OCI-LY1 (cell line): ENCODE results near the gene MYO16.

Experiments used
- H2AFZ ChIP-seq: fragments of 200-600 bp; sonication (generic), shearing (Covaris generic); 2 replicates; pipeline ENCODE4 v1.6.0; 2014; ENCODE audit warnings: antibody characterized with exemption, mild to moderate bottlenecking, low read length
- H3F3A ChIP-seq: fragments of 200-600 bp; sonication (generic), shearing (Covaris generic); 2 replicates; pipeline ENCODE4 v1.6.0; 2014; ENCODE audit warnings: mild to moderate bottlenecking, antibody characterized with exemption, low read length, moderate library complexity; ENCODE audit not compliant: insufficient read depth
- H3K27ac ChIP-seq: fragments of 200-600 bp; sonication (generic); 2 replicates; pipeline ENCODE4 v1.5.1; 2014; ENCODE audit warnings: low read length, mixed run types, mild to moderate bottlenecking, low read depth; ENCODE audit not compliant: poor library complexity, severe bottlenecking
- H3K27me3 ChIP-seq: fragments of 200-600 bp; sonication (generic); 2 replicates; pipeline ENCODE4 v1.6.0; 2014; ENCODE audit warnings: antibody characterized with exemption, mild to moderate bottlenecking, low read length, moderate library complexity; ENCODE audit not compliant: insufficient read depth
- H3K36me3 ChIP-seq: fragments of 200-600 bp; sonication (generic); 2 replicates; pipeline ENCODE4 v1.6.1; 2014; ENCODE audit warnings: mild to moderate bottlenecking, antibody characterized with exemption, low read length, moderate library complexity, mixed read lengths; ENCODE audit not compliant: insufficient read depth
- H3K4me1 ChIP-seq: fragments of 200-600 bp; sonication (generic); 2 replicates; pipeline ENCODE4 v1.5.1; 2014; ENCODE audit warnings: mild to moderate bottlenecking, low read length, moderate library complexity; ENCODE audit not compliant: insufficient read depth, severe bottlenecking
- H3K4me2 ChIP-seq: fragments of 200-600 bp; sonication (generic), shearing (Covaris generic); 2 replicates; pipeline ENCODE4 v1.6.1; 2014; ENCODE audit warnings: low read length
- H3K4me3 ChIP-seq: fragments of 200-600 bp; sonication (generic); 2 replicates; pipeline ENCODE4 v1.5.1; 2014; ENCODE audit warnings: low read length, low read depth, mild to moderate bottlenecking, mixed read lengths; ENCODE audit not compliant: poor library complexity, severe bottlenecking
- H3K79me2 ChIP-seq: fragments of 200-600 bp; shearing (Covaris generic); 2 replicates; pipeline ENCODE4 v1.6.1; 2016; ENCODE audit warnings: mixed run types, low read length, mixed read lengths; ENCODE audit not compliant: insufficient read depth
- H3K9ac ChIP-seq: fragments of 200-600 bp; sonication (generic), shearing (Covaris generic); 2 replicates; pipeline ENCODE4 v1.6.1; 2014; ENCODE audit warnings: mild to moderate bottlenecking, low read length, mixed read lengths
- H3K9me2 ChIP-seq: fragments of 200-600 bp; sonication (generic), shearing (Covaris generic); 2 replicates; pipeline ENCODE4 v1.6.1; 2014; ENCODE audit warnings: low read depth, mild to moderate bottlenecking, low read length, mixed read lengths
- H3K9me3 ChIP-seq: fragments of 200-600 bp; shearing (Covaris generic); 2 replicates; pipeline ENCODE4 v1.6.1; 2014; ENCODE audit warnings: low read length, mixed read lengths
- H4K20me1 ChIP-seq: fragments of 200-600 bp; sonication (generic), shearing (Covaris generic); 2 replicates; pipeline ENCODE4 v1.6.0; 2016; ENCODE audit warnings: mild to moderate bottlenecking, low read length; ENCODE audit not compliant: insufficient read depth
- CTCF ChIP-seq: fragments of 200-600 bp; sonication (generic), shearing (Covaris generic); IDR thresholded peaks from 2 replicates; pipeline ENCODE4 v1.5.1; 2017; ENCODE audit warnings: mild to moderate bottlenecking, antibody characterized with exemption, low read length, moderate library complexity, mixed read lengths
- EZH2 ChIP-seq: fragments of 200-600 bp; sonication (generic), shearing (Covaris generic); IDR thresholded peaks from 2 replicates; pipeline ENCODE4 v1.8.0; 2017; ENCODE audit warnings: borderline replicate concordance, mixed run types, mild to moderate bottlenecking, antibody characterized with exemption, low read length, moderate library complexity, mixed read lengths

The MYO16 gene

GRCh38 chr13:108958013-108958376 is 328.6 kb downstream of the MYO16 start:
- Histone ChIP-seq H3K27me3 (no peaks in the 10 kb centered on the region), H3K4me2 (no peak overlapping the region), H4K20me1 (no peaks in the 10 kb centered on the region), H3K36me3 (no peaks in the 10 kb centered on the region), H3K27ac (no peak overlapping the region), H3F3A (no peaks in the 10 kb centered on the region), H3K4me1 (no peaks in the 10 kb centered on the region), H3K9me2 (no peaks in the 10 kb centered on the region), H3K79me2 (no peaks in the 10 kb centered on the region), H3K9me3 (no peaks in the 10 kb centered on the region), H3K4me3 (no peak overlapping the region), H3K9ac (no peak overlapping the region), H2AFZ (no peak overlapping the region)
- TF ChIP-seq EZH2 (no peak), CTCF (no peak)

DNA sequence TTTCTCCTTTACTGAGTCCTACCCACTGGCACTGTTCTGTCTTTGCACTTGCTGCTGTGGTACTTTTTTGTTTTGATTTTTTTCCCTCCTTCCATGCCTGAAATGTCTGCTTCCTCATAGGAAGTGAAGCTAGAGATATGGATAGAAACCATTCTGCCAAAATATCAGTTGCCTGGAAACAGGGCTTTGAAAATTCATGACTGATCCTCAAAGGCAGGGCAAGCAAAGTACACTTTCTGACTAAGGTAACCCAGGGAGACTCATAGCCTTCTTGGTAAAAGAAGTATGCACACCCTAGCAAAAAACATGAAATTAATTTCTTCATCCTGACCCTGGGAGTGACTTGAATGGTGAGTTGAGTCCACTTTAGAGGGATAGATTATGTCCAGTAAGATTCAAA is 329.8 kb downstream of the MYO16 start:
- Histone ChIP-seq H4K20me1 (no peaks in the 10 kb centered on the region), H3K36me3 (no peaks in the 10 kb centered on the region), H3K4me3 (no peak overlapping the region), H3K9ac (no peak overlapping the region), H3K9me2 (no peaks in the 10 kb centered on the region), H3K79me2 (no peaks in the 10 kb centered on the region), H3K4me2 (no peak overlapping the region), H3K27ac (no peak overlapping the region), H3K4me1 (no peaks in the 10 kb centered on the region), H3K27me3 (no peaks in the 10 kb centered on the region), H3K9me3 (no peaks in the 10 kb centered on the region), H2AFZ (no peak overlapping the region), H3F3A (no peaks in the 10 kb centered on the region)
- no peak for TF ChIP-seq EZH2
- TF ChIP-seq CTCF = no peak

DNA sequence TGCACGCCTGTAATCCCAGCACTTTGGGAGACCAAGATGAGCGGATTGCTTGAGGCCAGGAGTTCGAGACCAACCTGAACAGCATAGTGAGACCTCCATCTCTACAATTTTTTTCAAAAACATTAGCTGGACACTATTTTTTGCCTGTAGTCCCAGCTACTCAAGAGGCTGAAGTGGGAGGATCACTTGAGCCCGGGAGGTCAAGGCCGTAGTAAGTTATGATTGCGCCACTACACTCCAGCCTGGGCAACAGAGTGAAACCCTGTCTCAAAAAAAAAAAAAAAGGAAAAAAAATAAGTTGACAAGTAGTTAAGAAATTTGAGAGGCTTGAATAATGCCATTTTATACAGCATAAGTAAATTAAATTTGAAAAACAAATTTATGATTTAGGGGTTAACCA is 330.6 kb downstream of the MYO16 start:
- Histone ChIP-seq H3K4me2 (no peak overlapping the region), H3K27me3 (no peaks in the 10 kb centered on the region), H3K9me3 (no peaks in the 10 kb centered on the region), H2AFZ (no peak overlapping the region), H3K4me1 (no peaks in the 10 kb centered on the region), H3K36me3 (no peaks in the 10 kb centered on the region), H3F3A (no peaks in the 10 kb centered on the region), H3K9ac (no peak overlapping the region), H3K27ac (no peak overlapping the region), H3K4me3 (no peak overlapping the region), H4K20me1 (no peaks in the 10 kb centered on the region), H3K79me2 (no peaks in the 10 kb centered on the region), H3K9me2 (no peaks in the 10 kb centered on the region)
- no peak for TF ChIP-seq CTCF
- no peak for TF ChIP-seq EZH2
